HG03025 (cell line): ENCODE results near the gene PAPSS2.
"Not testable (repeated sequence)": the region's sequence is repeated elsewhere in the genome, so short reads cannot be mapped to it uniquely, and the experiment has no call there.

Experiments used
- ATAC-seq: cut with Tn5 transposase; IDR thresholded peaks from one replicate; pipeline ENCODE4 v1.9.1; 2021; ENCODE audit warnings: mild to moderate bottlenecking, moderate library complexity; ENCODE audit not compliant: unreplicated experiment, low FRiP score

PAPSS2 gene

DNA sequence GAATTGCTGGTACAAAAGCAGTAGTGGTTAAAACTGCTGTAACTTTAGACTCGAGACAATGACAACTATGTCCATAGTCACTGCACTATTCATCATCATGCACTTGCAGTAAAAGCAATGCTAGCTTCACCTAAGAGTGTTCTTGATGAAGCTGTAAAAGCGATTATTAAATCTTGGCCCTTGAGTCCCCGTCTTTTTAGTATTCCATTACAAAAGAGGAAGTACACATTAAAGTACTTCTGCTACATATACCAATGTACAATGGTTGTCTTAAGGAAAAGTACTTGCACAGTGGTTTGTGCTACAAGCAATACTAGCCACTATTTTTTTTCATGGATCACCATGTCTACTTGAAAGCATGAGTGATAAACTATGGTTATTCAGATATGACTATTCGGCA is 80.0 kb downstream of the PAPSS2 start:
- ATAC-seq = no peak

- ATAC-seq = no peak
Measured at GRCh38 chr10:87740254-87740655, 80.6 kb downstream of the PAPSS2 start.

- ATAC-seq = not testable (repeated sequence)
Measured at GRCh38 chr10:87742992-87743610, 83.4 kb downstream of the PAPSS2 start.

DNA sequence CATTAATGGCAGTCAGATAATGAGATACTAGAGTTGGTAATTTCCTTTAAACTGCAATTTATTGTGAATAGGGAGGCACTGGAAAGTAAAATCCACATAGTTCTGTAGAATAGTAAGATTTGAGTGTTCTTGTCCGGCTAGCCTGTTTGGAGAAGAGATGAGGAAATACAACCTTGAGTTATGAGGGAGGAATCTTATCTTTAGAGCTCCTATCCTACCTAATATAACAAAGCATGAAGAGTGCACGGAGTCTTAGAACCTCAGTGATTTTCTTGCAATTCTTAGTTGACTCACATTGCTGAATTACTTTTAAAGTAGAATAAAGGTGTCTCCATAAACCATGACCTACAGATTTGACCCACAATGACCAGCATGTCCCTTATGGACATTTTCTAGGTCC is 84.9 kb downstream of the PAPSS2 start:
- no peak for ATAC-seq

DNA sequence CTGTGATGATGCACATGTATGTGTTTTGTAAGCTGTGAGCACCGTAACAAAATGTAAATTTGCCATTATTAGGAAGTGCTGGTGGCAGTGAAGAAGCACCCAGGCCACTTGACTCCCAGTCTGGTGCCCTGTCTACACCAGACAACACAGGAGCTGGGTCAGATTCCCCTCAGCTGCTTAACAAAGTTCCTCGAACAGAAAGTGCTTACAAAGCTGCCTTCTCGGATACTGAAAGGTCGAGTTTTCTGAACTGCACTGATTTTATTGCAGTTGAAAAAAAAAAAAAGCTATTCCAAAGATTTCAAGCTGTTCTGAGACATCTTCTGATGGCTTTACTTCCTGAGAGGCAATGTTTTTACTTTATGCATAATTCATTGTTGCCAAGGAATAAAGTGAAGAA is 87.2 kb downstream of the PAPSS2 start:
- no peak for ATAC-seq

GRCh38 chr10:87748244-87748643 is 88.6 kb downstream of the PAPSS2 start:
- not testable (repeated sequence) for ATAC-seq

- no peak for ATAC-seq
Measured at GRCh38 chr10:87750001-87750671, 90.5 kb downstream of the PAPSS2 start.

DNA sequence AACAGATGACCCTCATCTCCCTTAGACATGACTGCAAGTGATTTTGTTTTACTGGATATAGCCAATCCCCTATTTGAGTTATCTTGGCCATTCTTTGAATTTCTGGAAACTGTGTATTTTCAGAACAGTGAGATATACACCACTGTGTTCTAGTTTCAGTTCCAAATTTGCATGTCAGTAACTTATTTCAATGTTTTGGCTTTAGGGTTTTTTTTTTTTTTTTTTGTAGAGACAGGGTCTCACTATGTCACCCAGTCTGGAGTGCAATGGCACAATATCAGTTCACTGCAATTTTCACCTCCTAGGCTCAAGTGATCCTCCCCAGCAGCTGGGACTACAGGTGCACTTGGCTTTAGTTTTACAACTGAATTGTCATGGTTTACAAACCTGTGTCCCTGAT is 91.1 kb downstream of the PAPSS2 start:
- no peak for ATAC-seq

GRCh38 chr10:87751274-87751673 is 91.6 kb downstream of the PAPSS2 start:
- ATAC-seq = no peak

GRCh38 chr10:87752566-87752965 is 92.9 kb downstream of the PAPSS2 start:
- no peak for ATAC-seq

- ATAC-seq = no peak
Measured at GRCh38 chr10:87753995-87754866, 94.6 kb downstream of the PAPSS2 start.

GRCh38 chr10:87757685-87758084 is 98.0 kb downstream of the PAPSS2 start:
- no peak for ATAC-seq

DNA sequence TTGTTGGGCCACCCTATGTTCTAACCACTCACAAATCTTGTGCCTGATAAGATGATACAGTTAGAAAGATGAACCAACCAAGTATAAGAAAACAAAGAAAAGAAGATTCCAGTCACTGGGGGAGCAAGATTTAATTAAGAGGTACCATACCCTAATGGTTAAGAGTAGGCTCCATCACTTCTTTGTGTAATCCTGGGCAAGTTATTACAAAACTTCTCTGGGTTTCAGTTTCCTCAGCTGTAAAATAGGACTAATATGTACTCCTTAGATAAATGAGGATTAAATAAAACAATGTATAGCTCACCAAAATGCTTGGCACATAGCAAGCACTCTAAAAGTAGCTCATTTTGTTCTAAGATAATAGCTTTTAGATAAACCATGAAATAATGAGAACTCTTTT is 99.9 kb downstream of the PAPSS2 start:
- no peak for ATAC-seq

DNA sequence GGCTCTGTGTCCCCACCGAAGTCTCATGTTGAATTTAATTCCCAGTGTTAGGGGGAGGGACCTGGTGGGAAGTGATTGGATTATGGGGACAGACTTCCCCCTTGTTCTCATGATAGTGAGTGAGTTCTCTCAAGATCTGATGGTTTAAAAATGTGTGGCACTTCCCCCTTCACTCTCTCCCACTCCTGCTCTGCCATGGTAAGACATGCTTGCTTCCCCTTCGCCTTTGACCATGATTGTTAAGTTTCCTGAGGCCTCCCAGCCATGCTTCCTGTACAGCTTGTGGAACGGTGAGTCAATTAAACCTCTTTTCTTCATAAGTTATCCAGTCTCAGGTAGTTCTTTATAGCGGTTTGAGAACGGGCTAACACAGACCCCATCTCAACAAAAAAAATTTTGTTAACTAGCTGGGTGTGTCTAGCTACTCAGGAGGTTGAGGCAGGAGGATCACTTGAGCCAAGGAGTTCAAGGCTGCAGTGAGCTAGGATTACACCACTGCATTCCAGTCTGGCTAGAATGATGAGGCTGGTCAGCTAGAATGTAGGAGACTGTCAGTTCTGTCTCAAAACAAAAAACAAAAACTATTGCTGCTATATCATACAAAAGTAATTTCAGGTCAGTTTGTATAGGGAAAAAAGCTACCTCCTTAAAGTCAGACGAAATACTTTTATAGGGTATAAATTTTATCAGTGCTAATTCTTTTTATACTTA is 100.7 kb downstream of the PAPSS2 start:
- ATAC-seq = no peak

DNA sequence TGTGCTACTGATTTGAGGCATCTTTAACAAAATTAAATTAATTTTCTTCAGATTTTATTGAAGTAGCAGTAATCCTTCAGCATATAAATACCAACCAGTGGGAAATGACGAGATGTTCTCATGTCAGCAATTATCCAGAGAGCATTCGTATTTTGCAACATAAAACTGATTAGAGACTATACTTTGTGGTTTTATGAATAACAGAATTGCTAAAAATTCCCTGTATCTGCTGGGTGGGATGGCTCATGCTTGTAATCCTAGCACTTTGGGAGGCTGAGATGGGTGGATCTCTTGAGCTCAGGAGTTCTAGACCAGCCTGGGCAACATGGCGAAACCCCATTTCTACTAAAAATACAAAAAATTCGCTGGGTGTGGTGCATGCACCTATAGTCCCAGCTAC is 101.5 kb downstream of the PAPSS2 start:
- no peak for ATAC-seq

GRCh38 chr10:87761892-87762291 is 102.2 kb downstream of the PAPSS2 start:
- ATAC-seq = no peak

DNA sequence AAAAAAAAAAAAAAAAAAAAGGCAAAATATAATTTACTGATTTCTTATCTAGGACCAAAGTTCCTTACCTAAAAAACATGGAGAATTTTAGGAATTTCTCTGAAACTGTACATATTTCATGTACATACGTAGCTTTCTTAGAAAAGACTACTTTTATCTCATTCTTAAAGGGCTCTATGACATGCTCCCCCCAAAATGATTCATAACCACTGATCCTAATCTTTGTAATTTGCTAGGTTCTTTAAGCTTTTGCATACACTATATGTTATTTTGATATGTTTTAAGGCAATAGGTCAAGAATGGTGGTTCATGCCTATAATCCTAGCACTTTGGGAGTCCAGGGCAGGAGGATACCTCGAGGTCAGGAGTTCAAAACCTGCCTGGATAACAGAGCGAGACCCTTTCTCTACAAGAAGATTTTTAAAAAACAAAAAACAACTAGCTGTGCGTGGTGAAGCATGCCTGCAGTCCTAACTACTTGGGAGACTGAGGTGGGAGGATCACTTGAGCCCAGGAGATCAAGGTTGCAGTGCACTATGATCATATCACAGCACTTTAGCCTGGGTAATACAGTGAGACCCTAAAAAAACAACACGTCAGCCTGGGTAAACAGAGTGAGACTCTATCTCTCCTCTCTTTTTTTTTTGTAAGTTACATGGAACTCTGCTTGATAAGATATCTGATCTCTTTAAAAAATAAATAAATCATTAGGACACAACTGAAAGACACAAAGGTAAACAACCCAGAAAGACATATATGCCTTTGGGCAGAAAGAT is 103.6 kb downstream of the PAPSS2 start:
- no peak for ATAC-seq

DNA sequence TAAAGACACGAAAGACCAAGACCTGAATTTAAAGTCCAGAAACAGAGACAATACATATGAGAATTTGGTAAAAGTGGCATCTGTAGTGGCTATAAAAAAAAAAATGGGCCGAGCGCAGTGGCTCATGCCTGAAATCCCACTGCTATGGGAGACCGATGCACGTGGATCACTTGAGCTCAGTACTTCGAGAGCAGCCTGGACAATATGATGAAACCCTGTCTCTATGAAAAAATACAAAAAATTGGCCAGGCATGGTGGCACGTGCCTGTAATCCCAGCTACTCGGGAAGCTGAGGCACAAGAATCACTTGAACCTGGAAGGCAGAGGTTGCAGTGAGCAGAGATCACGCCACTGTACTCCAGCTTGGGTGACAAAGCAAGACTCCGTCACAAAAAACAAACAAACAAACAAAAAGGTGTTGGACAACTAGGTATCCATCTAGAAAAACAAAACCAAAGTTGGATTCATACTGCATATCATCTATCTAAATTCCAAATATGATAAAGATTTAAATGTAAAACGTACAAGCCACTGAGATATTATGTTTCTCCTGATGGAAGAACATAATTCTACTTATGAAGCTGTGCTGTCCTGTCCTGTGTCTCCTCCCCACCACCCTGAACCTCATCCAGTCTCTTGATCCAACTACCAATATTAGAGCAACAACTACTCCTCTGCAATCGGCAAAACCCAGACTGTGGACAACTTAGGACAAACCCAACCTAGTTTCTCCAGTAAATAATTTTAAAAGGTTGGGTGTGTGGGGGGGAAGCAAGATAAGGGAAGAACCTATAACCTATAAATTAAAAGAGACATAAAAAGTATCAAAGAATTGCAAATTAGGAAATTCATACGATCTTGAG is 104.6 kb downstream of the PAPSS2 start:
- no peak for ATAC-seq

DNA sequence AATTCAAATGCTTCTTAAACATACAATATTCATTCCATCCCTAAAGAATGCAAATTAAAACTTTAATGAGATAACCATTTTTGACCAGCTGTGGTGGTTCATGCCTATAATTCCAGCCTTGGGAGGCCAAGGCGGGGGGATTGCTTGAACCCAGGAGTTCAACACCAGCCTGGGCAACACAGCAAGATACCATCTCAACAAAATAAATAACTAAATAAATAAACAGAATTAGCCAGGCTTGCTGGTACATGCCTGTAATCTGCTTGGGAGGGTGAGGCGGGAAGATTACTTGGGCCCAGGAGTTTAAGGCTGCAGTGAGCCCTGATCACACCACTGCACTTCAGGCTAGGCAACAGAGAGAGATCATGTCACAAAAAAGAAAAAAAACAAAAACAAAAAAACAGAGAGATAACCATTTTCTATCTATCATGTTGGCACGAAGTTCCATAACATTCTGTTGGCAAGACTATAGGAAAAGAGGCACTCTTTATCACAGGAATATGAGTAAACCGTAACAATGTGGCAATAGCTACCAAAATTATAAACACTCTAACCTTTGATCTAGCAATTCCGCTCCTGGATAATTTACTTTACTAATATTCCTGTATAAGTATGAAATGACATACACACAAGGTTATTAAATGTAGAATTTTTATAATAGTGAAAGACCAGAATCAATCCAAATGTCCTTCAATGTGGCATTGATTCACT is 106.1 kb downstream of the PAPSS2 start:
- ATAC-seq = no peak
